Mucosa of stomach (tissue), 1 donor: ENCODE measurements around the gene TSPAN18.

ENCODE experiments used
- H3K27me3 ChIP-seq: one replicate; pipeline ENCODE4 v1.7.0; 2013; ENCODE audit warnings: mild to moderate bottlenecking, low read length; ENCODE audit not compliant: control insufficient read depth, insufficient read depth
- H3K36me3 ChIP-seq: one replicate; pipeline ENCODE4 v1.7.0; 2013; ENCODE audit warnings: low read length; ENCODE audit not compliant: control insufficient read depth, insufficient read depth
- H3K4me1 ChIP-seq: one replicate; pipeline ENCODE4 v1.7.0; 2013; ENCODE audit warnings: mild to moderate bottlenecking, low read length; ENCODE audit not compliant: control insufficient read depth, insufficient read depth
- H3K4me3 ChIP-seq: one replicate; pipeline ENCODE4 v1.7.0; 2013; ENCODE audit warnings: low read length
- H3K9ac ChIP-seq: one replicate; pipeline ENCODE4 v1.7.0; 2013; ENCODE audit warnings: mild to moderate bottlenecking, low read length, moderate library complexity
- H3K9me3 ChIP-seq: one replicate; pipeline ENCODE4 v1.7.0; 2013; ENCODE audit warnings: mild to moderate bottlenecking, low read length, moderate library complexity; ENCODE audit not compliant: control insufficient read depth
- donor health status: Pancreatic carcinoma.

Gene TSPAN18

GRCh38 chr11:44755556-44756523, 29.1 kb downstream of the TSPAN18 start:
- H3K27me3 ChIP-seq = no peaks in the 10 kb centered on the region
- no peak overlapping the region for H3K4me3 ChIP-seq
- H3K36me3 ChIP-seq = no peaks in the 10 kb centered on the region
- H3K9ac ChIP-seq = no peak overlapping the region
- no peaks in the 10 kb centered on the region for H3K9me3 ChIP-seq
- H3K4me1 ChIP-seq = peaks cover under 1% of the 10 kb centered on the region

GRCh38 chr11:44758983-44759382, 32.2 kb downstream of the TSPAN18 start:
- Histone ChIP-seq H3K27me3 (no peaks in the 10 kb centered on the region), H3K4me1 (peaks cover 10% of the 10 kb centered on the region), H3K9me3 (no peaks in the 10 kb centered on the region), H3K4me3 (no peak overlapping the region), H3K9ac (no peak overlapping the region), H3K36me3 (no peaks in the 10 kb centered on the region)

GRCh38 chr11:44759743-44760476, 33.1 kb downstream of the TSPAN18 start:
- H3K4me1 ChIP-seq = peaks cover 10% of the 10 kb centered on the region
- H3K9me3 ChIP-seq = no peaks in the 10 kb centered on the region
- H3K27me3 ChIP-seq = no peaks in the 10 kb centered on the region
- H3K4me3 ChIP-seq = no peak overlapping the region
- no peak overlapping the region for H3K9ac ChIP-seq
- H3K36me3 ChIP-seq = no peaks in the 10 kb centered on the region

GRCh38 chr11:44760477-44760872, 33.7 kb downstream of the TSPAN18 start:
- Histone ChIP-seq H3K4me1 (peaks cover 10% of the 10 kb centered on the region), H3K9me3 (no peaks in the 10 kb centered on the region), H3K4me3 (no peak overlapping the region), H3K27me3 (no peaks in the 10 kb centered on the region), H3K9ac (no peak overlapping the region), H3K36me3 (no peaks in the 10 kb centered on the region)

- no peaks in the 10 kb centered on the region for H3K27me3 ChIP-seq
- H3K36me3 ChIP-seq = no peaks in the 10 kb centered on the region
- H3K4me1 ChIP-seq = peaks cover 15% of the 10 kb centered on the region
- no peak overlapping the region for H3K9ac ChIP-seq
- H3K9me3 ChIP-seq = no peaks in the 10 kb centered on the region
- H3K4me3 ChIP-seq = no peak overlapping the region
Measured at GRCh38 chr11:44760917-44761550, 34.3 kb downstream of the TSPAN18 start.

GRCh38 chr11:44761551-44761961, 34.8 kb downstream of the TSPAN18 start:
- Histone ChIP-seq H3K36me3 (no peaks in the 10 kb centered on the region), H3K4me1 (peaks cover 21% of the 10 kb centered on the region), H3K9ac (no peak overlapping the region), H3K9me3 (no peaks in the 10 kb centered on the region), H3K4me3 (no peak overlapping the region), H3K27me3 (no peaks in the 10 kb centered on the region)

- no peaks in the 10 kb centered on the region for H3K36me3 ChIP-seq
- peaks cover 29% of the 10 kb centered on the region for H3K4me1 ChIP-seq
- no peak overlapping the region for H3K9ac ChIP-seq
- no peaks in the 10 kb centered on the region for H3K9me3 ChIP-seq
- no peaks in the 10 kb centered on the region for H3K27me3 ChIP-seq
- no peak overlapping the region for H3K4me3 ChIP-seq
Measured at GRCh38 chr11:44763121-44763820, 36.5 kb downstream of the TSPAN18 start.

- Histone ChIP-seq H3K9me3 (no peaks in the 10 kb centered on the region), H3K9ac (no peak overlapping the region), H3K4me1 (peaks cover 29% of the 10 kb centered on the region)
Measured at GRCh38 chr11:44764583-44764982, 37.8 kb downstream of the TSPAN18 start.

GRCh38 chr11:44765026-44765595, 38.3 kb downstream of the TSPAN18 start:
- no peak overlapping the region for H3K4me3 ChIP-seq
- peaks cover 33% of the 10 kb centered on the region for H3K4me1 ChIP-seq
- no peaks in the 10 kb centered on the region for H3K27me3 ChIP-seq
- H3K9me3 ChIP-seq = no peaks in the 10 kb centered on the region
- H3K9ac ChIP-seq = no peak overlapping the region
- no peaks in the 10 kb centered on the region for H3K36me3 ChIP-seq

More at GRCh38 chr11:44764583-44764982, 37.8 kb downstream of the TSPAN18 start:
- Histone ChIP-seq H3K4me3 (no peak overlapping the region), H3K36me3 (no peaks in the 10 kb centered on the region), H3K27me3 (no peaks in the 10 kb centered on the region)

GRCh38 chr11:44765676-44766075, 38.9 kb downstream of the TSPAN18 start:
- Histone ChIP-seq H3K4me3 (no peak overlapping the region), H3K9me3 (no peaks in the 10 kb centered on the region), H3K36me3 (no peaks in the 10 kb centered on the region), H3K9ac (no peak overlapping the region), H3K27me3 (no peaks in the 10 kb centered on the region), H3K4me1 (peaks cover 39% of the 10 kb centered on the region)
